ENCODE measurements around the gene MGA.

DNA sequence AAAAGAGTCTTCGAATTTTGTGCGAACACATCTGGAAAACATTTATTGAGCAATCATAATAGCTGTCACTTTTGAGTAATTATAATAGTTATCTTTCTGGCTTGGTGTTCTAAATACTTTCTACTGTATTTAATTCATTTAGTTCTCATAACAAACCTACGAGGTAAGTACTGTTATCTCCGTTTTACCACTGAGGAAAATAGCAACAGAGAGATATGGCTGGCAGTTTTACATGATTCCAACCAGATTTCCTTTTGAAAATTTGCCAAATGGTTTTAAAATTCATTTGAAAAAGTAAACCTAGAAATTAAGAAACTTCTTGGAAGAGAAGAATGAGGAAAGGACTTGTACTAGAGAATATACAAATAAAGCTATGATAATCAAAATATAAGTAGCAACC lies 37.3 kb upstream of the MGA start:
- no peak for TF ChIP-seq POLR2A (IDR thresholded peaks at IDR 0.05)
- TF ChIP-seq, protein P1, sequence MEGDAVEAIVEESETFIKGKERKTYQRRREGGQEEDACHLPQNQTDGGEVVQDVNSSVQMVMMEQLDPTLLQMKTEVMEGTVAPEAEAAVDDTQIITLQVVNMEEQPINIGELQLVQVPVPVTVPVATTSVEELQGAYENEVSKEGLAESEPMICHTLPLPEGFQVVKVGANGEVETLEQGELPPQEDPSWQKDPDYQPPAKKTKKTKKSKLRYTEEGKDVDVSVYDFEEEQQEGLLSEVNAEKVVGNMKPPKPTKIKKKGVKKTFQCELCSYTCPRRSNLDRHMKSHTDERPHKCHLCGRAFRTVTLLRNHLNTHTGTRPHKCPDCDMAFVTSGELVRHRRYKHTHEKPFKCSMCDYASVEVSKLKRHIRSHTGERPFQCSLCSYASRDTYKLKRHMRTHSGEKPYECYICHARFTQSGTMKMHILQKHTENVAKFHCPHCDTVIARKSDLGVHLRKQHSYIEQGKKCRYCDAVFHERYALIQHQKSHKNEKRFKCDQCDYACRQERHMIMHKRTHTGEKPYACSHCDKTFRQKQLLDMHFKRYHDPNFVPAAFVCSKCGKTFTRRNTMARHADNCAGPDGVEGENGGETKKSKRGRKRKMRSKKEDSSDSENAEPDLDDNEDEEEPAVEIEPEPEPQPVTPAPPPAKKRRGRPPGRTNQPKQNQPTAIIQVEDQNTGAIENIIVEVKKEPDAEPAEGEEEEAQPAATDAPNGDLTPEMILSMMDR (IDR thresholded peaks at IDR 0.05) = no peak
- TF ChIP-seq POLR2AphosphoS5 (IDR thresholded peaks at IDR 0.05) = no peak

Measured in breast epithelium (tissue), 3 donors.